GM18868 (cell line): Measurements from ENCODE around the gene WASHC1.
"Not testable (repeated sequence)": the region's sequence is repeated elsewhere in the genome, so short reads cannot be mapped to it uniquely, and the experiment has no call there.

Source experiments
- ATAC-seq: cut with Tn5 transposase; IDR thresholded peaks from one replicate; pipeline ENCODE4 v1.9.1; 2021; ENCODE audit warnings: mild to moderate bottlenecking, moderate library complexity; ENCODE audit not compliant: unreplicated experiment

Gene WASHC1

GRCh38 chr9:29356-29755 lies at the start of gene WASHC1:
Gene WASHC1 (minus strand): TSS chr9:29456. CDS start chr9:24999, 4,457 bp downstream.
- not testable (repeated sequence) for ATAC-seq

- not testable (repeated sequence) for ATAC-seq
Measured at GRCh38 chr9:78333-78732, 49.1 kb upstream of the WASHC1 start.

DNA sequence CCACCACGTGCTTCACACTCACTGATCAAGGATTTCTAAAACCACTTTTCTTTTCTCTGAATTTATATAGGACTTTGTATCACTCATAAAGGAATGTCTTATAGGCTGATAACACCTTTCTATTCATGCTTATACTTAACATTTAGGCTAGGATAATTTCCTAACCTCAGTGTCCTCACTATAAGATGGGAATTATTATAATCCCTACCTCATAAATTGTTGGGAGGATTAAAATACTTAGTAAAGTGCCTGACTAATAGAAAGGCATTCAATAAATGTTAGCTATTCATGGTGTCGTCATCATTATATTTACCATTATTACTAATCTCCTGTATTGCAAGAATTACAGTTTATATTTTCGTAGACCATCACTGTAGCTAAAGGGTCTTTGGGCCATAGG lies 47.1 kb upstream of the WASHC1 start:
- ATAC-seq: not testable (repeated sequence)

DNA sequence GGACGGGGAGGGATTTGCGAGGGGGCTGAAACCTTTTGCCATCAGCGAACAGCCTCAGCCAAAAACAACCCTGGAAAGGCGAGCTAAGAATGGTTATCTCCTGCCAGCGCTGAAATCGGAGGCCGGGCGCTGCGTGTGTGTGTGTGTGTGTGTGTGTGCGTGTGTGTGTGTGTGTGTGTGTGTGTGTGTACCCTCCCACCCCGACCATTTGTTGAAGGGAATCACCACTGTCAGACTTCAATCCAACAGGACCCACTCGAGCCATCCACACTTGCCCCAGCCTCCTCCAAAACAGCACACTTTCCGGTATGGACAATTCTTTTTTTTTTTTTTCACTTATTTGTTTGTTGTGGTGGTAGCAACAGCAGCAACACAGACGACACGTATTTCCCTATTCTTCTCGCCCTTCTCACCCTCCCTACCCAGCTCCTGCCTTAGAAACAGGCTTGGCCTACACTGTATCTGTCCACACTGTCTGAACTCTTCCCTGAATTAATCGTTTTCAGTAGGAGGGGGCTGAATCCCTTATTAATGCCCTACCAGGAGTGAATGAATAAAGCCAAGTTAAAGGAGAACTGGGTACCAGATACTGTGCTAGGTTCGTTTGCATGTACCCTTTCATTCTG lies 44.8 kb upstream of the WASHC1 start:
- not testable (repeated sequence) for ATAC-seq

DNA sequence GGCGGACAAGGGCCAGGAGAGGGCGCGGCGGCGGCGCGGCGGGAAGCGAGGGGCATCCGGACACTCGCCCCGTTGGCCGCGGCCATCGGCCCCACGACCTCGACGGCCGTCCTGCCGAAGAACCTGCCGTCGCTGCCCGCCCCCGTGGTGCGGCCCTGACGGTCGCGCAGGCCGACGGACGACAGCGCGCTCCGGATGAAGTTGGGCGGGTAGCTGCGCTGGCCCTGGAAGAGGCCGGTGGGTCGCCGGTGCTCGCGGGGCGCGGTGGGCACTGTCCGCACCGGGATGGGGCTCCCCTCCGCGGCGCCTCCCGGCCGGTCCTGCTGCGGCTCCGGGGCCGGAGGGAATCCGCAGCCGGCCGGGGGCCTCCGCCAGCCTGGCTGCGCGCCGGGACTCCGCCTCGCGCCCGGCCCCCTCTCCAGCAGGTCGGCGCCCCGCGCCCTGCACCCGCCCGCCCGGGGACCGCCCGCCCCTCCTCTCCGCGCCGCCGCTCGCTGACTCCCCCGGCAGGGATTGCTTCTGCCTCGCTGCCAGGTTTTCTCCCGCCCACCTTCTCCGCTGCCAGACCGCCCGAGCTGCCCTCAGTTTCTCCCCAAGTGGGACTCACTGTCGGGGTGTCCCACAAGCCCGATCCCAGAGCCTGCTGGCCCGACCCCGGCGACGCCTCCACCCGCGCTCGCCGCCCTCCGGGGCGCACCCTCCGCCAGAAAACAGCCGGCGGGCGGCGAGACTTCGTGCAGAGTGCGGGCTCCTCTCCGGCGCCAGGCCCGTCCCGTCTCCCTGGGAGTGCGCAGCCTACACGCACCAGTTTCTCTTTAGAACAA lies 44.0 kb upstream of the WASHC1 start:
- not testable (repeated sequence) for ATAC-seq

- peak; percentile 90 for ATAC-seq
Measured at GRCh38 chr9:63031-63629, 33.9 kb upstream of the WASHC1 start.

- not testable (repeated sequence) for ATAC-seq
Measured at GRCh38 chr9:52678-53077, 23.4 kb upstream of the WASHC1 start.

DNA sequence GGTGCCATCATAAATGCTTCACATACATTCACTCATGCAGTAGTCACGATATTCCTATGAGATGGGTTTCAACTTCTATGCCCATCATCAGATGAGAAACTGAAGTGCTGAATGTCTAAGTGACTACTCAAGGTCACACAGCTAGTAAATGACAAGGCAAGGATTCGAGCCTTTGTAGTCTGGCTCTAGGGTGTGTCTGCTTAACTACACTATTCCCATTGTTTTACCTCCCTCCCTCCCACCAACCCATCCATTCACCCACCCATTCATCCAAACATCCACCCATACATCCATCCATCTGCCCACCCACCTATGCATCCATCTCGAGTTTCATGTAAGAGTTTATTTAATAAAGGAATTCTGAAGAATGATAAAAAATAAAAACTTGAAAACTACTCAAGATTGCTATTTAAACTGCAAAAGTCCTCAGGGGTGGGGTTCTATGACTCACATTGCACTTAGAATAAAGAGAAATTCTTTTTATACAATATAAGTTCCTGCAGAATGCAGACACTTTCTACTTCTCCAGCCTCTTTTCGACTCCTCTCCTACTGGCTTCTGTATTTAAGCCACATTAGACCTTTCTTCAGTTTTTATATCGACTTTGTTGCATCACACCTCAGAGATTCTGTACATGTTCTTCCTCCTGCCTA lies 19.1 kb upstream of the WASHC1 start:
- ATAC-seq: not testable (repeated sequence)

DNA sequence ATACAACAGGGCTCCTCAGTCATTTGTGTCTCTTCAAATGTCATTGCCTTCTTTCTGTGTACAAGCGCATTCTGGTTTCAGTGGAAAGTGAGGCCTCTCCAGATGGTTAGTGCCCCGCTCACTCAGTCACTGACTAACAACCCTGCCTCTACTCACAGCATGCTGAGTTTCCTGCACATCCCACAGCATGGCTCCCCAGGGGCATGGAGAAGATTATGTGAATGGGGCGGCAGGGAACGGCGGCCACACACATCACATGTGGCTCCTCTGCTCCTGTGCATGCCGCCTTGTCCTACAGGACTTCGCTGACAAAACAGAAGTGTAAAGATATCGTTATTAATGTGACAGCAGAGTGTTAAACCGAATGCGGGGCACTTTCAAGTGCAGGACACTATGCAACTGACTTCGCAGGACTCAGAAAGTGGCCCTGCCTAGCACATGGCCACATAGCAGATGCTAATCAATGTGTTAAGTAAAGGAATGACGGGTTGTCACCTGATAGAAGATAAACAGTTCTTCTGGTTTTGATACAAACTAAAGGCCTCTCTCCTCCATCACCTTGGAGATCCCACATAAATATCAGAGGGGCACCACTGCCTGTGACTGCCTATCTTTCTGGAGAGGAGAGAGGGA lies 17.5 kb upstream of the WASHC1 start:
- ATAC-seq: not testable (repeated sequence)

- not testable (repeated sequence) for ATAC-seq
Measured at GRCh38 chr9:46164-46563, 16.9 kb upstream of the WASHC1 start.

DNA sequence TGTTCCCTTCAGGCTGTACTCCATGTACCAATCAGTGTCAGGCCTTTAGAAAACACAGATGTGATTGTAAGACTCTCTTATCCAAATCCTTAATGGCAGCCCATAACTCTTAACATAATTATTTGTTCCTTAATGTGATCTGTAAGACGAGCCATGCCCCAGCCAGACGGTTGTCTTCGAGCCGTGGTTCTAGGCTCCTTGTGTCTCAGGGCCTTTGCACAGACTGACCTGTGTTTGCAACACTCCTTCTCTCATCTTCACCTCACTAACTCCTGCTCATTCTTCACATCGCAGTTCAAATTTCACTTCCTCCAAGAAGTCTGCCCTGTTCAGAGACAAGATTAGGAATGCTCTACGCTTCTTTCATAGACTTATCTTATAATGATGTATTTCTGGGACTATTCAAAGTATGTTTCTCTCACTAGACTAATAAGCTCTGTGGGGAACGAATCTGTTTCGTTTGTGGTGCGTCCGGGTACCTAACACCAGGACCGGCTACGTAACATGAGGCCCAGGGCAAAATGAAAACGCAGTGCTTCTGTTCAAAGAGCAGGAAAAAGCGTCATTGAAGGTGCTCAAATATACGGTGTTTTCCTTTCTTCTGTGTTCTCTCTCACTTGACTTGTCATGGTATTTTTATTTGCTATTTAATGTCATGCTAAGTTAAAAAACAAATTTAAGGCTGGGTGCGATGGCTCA lies 16.1 kb upstream of the WASHC1 start:
- ATAC-seq: not testable (repeated sequence)

DNA sequence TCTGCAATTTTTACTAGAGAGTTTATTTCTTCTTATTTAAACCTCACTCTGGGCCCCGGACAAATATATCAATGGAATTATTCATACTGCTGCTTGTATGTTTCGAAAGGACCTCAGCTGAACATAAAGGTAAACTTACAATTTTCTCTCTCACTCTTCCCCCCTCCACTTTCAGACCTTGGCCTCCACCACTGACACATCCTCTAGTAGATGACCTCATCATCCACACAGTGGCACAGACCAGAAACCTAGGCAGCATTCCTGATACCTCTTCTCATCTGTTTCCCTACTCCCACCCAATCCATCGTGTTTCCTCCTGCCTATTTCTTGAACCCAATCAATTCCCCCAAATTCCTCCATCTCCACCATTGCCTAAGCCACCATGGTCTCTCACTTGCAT lies 15.2 kb upstream of the WASHC1 start:
- not testable (repeated sequence) for ATAC-seq

GRCh38 chr9:43636-44035 lies 14.4 kb upstream of the WASHC1 start:
- ATAC-seq: not testable (repeated sequence)

DNA sequence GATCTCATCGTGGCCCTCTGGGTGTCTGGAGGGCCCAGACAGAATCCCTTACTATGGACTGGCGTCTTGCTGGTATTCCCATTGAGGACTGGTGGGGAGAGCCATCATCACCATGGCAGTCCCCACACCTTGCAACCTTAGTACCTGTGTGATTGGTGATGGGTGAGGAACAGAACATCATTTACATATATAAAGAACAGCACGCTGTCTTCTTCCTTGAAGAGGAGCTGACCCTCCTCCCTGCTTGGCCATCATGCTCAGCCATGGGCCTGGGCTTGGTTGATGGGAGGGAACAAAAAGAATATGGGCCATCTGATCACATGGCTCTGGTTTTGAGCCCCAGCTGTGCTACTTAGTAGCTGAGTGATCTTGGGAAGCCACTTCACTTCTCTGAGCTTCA lies 13.9 kb upstream of the WASHC1 start:
- ATAC-seq: not testable (repeated sequence)

- not testable (repeated sequence) for ATAC-seq
Measured at GRCh38 chr9:41819-42218, 12.6 kb upstream of the WASHC1 start.

GRCh38 chr9:41261-41676 lies 12.0 kb upstream of the WASHC1 start:
- ATAC-seq: not testable (repeated sequence)

DNA sequence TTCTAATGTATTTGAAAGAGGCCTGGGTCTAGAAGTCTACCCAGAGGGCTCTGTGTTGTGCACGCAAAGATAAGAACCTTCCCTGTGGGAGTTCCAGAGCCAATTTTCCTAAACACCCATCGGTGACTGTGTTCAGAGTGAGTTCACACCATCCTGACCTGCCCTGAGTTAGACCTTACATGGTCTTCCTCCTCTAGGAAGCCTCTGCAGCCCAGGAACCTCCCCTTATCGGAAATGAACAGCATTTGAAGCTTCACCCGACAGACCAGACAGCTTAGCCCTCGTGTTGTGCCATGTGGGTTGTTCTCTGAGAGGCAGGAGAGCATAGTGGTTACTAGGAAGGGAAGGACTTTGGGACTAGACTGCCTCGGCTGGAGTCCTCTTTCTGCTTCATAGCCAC lies 3.1 kb upstream of the WASHC1 start:
- ATAC-seq: not testable (repeated sequence)

DNA sequence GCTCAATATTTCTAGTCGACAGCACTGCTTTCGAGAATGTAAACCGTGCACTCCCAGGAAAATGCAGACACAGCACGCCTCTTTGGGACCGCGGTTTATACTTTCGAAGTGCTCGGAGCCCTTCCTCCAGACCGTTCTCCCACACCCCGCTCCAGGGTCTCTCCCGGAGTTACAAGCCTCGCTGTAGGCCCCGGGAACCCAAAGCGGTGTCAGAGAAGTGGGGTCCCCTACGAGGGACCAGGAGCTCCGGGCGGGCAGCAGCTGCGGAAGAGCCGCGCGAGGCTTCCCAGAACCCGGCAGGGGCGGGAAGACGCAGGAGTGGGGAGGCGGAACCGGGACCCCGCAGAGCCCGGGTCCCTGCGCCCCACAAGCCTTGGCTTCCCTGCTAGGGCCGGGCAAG lies 481 bp downstream of the WASHC1 start:
- ATAC-seq: not testable (repeated sequence)

DNA sequence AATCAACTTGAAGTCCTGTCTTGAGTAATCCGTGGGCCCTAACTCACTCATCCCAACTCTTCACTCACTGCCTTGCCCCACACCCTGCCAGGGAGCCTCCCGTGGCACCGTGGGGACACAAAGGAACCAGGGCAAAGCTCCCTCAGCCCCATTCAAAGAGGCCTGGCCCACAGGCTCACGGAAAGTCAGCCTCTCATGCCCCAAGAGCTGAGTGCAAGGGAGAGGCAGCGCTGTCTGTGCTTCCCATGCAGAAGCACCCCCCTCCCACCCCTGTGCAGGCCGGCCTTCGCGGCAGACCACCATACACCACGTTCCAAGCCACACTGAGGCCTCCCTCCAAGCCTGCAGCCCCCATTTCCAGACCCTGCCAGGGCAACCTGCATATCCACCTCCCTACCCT lies 7.6 kb downstream of the WASHC1 start:
- ATAC-seq: not testable (repeated sequence)

- not testable (repeated sequence) for ATAC-seq
Measured at GRCh38 chr9:16875-17274, 12.4 kb downstream of the WASHC1 start.
